HG02970 (cell line): Measurements from ENCODE around the gene GTF2E1.
"Not testable (repeated sequence)": the region's sequence is repeated elsewhere in the genome, so short reads cannot be mapped to it uniquely, and the experiment has no call there.

Experiments
- ATAC-seq: cut with Tn5 transposase; IDR thresholded peaks from one replicate; pipeline ENCODE4 v1.9.1; 2021; ENCODE audit warnings: mild to moderate bottlenecking, moderate library complexity, moderate number of reproducible peaks; ENCODE audit not compliant: unreplicated experiment, low FRiP score

GTF2E1 gene

DNA sequence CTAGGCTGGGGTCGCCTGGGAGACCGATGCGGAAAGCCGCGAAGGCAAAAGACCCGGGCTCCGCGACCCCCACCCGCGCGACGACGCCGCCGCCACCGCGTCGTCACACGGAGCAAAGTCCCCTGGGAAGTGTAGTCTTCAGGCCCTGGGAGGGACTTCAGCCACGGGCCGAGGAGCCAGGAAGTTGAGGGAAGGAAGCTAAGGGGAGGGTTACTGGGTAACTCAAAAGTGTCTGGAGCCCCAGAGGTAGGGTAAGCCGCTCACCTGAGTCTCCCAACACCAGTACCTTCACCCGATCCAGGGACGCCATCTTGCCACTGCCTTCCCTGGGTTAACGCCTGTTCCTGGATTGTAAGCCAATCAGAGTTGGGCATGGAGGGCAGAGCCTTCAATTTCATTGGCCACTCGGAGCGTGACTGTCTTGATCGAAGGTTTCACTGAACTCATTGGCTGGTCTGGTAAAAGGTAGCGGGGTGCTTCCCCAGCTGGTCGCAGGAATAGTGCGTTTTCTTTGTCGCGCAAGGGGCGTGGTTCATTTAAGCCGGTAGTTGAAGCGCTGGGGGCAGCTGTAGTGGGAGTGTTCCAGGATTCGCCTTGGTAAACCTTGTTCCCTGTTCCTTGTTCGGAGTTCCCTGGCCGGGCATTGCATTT, at the start of gene GTF2E1, which contains the start of gene RABL3:
TSS of gene GTF2E1 (plus strand) at position 547 of the 651 bp plus-strand sequence. CDS start 7,809 bp downstream, outside the sequence.
TSS of gene RABL3 (minus strand) at position 319 of the 651 bp plus-strand sequence. CDS start at position 310, 9 bp downstream.
- ATAC-seq, result peak; percentile 99

DNA sequence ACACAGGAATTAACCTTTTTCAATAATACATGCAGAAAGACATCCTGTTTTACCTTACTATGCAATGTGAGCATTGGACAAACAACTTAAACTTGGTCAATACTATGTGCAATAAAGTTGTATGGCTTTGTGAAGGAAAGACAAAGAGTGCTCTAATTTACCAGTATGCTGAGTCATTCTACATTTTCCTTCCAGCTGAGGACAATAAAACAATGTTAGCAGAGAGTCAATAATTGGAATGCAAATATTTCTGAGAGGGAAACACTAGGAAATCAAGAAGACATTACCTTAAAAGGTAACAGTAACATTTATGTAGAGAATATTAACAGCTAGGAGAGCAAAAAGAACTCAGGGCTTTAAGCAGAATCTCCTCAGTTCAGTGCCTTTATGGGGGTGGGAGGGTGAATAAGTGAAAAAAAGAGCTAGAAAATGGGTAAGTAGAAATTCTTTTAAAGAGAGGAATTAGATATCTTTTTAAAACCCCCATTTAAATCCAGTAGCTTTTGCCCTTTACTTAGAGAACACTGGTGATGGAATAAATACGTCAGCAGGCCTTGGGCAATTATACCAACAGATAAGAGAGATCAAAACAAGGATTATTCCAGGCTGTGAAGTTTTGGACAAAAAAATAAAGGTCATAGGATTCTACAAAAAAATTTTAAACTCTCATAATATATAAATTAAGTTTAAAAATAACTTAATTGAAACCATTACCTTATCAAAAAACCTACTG, 48.9 kb upstream of the GTF2E1 start:
- ATAC-seq, result no peak

DNA sequence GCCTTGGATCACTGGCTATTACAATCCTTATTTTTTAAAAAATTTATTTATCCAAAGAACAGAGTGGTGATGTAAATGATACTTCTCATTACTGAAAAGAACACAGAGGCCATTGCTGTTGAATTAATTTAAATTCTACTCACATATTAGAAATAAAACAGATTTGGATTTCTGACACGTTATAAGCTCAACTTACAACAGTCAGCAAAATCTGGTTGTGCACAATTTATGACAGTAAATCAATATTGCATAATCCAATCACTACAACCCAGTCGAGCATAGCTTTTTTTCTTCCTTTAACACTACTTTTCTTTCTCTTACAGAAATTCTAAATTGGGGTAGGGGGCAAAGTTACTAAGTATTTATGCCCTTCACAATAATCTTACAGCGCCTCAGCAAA, 43.2 kb upstream of the GTF2E1 start:
- ATAC-seq, result no peak

DNA sequence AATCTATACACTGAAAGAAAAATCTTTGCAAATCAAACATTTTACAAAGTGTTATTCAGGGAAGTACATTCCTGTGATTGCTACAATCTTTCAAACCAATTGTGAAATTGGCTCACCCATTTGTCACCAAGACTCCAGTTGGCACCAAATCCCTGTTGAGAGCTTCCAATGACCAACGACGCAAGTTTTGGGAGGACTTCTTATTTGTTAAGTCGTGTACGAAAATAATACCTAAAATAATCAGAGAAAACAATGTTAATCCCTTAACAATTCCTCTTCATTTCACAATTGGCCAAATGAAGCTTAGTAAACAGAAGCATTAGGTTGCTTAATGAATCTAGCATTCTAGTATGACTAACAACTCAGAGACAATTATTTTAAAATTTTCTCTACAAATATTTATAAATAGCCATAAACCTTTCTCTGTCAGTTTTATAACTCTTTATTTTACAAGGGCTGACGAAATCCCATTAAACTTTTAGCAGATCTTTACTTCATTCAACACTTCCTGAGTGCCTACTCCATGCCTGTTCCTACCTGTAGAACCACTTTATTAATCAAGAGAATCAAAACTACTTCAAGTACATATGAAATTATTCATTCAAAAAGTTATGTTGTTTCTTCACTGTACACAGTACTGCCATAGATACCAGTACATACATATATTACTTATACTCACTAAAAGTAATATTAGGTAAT, 36.5 kb upstream of the GTF2E1 start:
- ATAC-seq, result no peak

DNA sequence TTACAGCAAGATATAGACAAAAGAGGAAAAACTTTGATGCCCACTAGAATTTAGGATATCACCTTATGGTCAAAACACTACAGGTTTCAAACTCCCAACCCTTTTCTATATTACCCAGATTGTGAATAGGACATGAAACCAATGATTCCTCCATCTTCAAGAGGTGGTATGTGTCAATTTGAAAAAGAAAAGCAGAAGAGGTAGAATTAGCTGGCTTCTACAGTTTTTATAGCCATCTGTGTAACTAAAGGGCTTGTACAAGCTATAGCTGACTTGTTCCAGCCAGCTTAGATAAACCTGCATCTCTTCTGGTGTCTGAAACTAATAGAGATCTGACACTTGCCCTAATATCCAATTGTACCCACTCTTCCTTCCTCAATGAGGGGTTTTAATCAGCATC, 35.6 kb upstream of the GTF2E1 start:
- no peak for ATAC-seq

DNA sequence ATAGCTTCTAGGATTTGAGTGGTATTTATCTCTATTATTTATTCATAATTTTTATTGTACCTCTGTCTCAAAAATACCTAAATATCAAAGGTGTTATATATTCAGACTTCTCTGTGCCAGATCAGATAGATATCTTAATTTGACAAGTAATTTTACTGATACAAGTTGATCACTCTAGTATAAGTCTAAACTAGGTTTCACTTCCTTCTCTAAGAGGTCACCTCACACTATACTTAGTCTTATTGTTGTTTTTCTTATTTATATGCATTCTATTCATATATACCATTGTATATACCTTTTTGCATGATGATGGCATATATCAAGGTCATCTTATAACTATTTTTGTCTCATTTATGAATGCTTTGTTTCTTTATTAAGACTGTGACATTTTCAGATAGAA, 34.1 kb upstream of the GTF2E1 start:
- no peak for ATAC-seq

DNA sequence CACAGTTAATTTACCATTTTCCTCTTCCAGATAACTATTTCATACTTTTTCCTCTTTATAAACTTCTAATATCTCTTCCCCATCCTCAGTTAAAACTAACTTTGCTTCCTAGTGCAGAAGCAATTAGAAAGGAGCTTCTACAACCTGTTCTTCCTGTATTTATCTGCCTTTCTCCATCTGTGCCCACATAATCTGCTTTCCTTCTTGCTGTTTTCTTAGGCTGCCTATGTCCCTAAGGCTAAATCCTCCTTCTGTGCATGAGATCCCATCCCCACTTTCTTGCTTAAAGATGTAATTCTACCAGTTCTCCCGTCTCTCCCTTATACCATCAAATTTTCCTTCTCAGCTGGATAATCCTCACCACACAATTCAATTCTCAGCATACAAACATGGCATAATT, 32.2 kb upstream of the GTF2E1 start:
- no peak for ATAC-seq

DNA sequence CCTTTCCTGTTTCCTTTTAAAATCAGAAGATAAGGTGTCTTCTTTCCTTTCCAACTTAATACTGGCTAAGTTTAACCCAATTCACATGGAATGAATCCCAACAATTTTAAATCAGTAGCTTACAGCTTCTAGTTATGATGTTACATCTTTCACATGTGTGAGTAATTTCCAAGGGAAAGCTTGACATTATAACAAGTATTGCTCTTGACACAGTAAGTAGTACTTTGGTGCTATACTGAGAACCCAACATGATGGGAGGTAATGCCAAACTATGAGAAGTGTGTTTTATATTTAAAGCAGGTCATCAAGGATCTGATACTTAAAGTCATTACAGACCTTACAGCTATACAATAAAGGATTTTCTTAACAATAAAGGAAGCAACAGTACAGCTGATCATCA, 29.3 kb upstream of the GTF2E1 start:
- no peak for ATAC-seq

DNA sequence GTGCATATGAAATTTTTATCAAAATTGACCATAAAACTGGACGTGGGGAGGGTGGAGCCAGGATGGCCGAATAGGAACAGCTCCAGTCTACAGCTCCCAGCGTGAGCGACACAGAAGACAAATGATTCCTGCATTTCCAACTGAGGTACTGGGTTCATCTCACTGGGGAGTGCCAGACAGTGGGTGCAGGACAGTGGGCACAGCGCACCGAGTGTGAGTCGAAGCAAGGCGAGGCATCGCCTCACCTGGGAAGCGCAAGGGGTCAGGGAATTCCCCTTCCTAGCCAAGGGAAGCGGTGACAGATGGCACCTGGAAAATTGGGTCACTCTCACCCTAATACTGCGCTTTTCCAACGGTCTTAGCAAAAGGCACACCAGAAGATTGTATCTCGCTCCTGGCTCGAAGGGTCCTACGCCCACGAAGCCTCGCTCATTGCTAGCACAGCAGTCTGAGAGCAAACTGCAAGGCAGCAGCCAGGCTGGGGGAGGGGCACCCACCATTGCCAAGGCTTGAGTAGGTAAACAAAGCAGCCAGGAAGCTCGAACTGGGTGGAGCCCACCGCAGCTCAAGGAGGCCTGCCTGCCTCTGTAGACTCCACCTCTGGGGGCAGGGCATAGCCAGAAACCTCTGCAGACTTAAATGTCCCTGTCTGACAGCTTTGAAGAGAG, 23.2 kb upstream of the GTF2E1 start:
- not testable (repeated sequence) for ATAC-seq

DNA sequence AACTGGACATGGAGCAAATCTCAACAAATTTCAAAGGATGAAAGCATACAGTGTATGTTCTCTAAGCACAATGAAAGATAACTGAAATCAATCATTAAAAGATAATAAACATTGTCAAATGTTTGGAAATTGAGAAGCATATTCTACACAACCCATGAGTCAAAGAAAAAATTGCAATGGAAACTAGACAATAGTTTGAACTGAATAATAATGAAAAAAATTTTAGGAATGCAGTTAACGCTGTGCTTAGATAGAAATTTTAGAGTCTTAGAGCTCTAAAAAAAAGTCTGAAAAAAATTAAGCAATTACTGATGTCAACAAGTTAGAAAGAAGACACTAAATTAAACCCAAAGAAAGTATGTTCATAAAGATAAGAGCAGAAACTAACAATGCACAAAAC, 15.8 kb upstream of the GTF2E1 start:
- ATAC-seq, result no peak

DNA sequence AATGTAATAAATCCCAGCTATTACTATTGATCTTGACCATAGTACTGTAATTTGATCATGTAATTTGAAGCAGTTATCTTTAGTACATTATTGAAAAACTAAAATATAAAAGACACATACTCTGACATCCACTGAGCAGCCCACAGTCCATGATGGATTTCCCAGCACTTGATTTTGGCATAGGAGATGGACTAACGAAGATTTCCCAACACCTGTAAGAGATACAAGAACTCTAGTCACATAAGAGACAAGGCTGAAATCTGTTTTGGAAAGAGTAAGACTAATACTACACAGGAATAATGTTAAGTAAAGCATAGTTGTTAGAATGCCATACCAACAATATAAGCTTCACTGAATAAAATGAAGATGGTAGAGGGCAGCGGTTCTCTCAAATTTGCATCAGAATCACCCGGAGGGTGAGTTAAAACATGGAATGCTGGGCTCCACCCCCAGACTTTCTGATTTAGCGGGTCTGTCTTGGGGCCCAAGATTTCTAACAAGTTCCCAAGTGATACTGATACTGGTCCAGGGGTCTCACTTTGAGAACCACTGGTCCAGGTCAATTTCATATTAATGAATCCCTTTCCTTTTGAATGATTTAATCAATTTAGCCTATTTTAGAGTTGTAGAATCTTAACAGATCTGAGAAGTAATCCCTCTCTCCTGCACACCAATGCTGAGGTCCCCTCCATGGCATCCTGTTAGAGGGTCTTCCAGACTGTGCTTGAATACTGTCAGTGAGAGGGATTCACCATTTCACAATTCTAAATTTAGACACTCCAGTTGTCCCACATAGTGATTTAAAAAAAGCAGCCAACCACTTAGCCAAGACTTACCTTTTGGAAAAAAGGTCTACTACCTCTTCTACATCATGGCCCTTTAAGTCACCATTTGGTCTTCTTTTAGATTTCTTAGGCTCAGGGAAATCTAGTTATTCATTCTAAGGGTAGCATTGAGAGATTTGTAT, 11.7 kb upstream of the GTF2E1 start:
- ATAC-seq, result no peak

DNA sequence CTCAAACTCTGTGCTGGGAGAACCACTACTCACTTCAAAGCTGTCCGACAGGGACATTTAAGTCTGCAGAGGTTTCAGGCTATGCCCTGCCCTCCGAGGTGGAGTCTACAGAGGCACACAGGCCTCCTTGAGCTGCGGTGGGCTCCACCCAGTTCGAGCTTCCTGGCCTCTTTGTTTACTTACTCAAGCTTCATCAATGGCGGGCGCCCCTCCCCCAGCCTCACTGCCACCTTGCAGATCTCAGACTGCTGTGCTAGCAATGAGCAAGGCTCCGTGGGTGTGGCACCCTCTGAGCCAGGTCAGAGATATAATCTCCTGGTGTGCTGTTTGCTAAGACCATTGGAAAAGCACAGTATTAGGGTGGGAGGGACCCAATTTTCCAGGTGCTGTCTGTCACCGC, 4.5 kb upstream of the GTF2E1 start:
- ATAC-seq, result not testable (repeated sequence)

DNA sequence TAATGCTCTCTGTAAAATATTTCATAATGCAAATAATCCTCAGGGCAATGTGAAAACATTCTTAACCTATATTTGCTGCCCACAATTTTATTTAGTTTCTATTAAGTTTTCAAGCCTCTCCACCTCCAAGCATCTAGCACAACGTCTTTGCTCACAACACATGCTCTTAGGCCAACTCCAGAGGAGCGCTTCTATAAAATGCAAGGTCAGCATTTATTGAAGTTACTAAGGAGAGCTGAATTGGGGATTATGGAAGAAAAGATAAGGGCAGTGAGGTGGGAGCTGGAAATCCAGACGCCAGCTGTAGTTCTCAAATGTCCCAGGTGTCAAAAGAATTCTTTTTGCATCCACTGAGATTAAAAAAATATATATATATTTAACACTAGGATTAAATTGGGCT, 1.2 kb upstream of the GTF2E1 start:
- ATAC-seq, result no peak

DNA sequence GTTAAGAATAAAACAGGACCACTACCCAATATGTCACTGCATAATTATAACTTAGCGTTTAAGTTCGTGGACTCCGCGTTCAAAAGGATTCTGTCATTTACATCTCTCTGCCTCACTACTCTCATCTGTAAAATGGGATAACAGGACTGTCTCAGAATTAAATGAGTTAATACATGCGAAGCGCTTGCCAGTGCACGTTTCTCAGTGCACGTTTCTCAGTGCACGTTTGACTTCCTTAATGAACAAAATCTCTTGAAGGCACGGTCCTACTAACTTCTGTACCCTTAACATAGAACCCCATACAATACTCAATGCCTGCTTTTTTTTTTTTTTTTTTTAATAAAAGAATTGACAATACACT, 727 bp upstream of the GTF2E1 start:
- no peak for ATAC-seq

DNA sequence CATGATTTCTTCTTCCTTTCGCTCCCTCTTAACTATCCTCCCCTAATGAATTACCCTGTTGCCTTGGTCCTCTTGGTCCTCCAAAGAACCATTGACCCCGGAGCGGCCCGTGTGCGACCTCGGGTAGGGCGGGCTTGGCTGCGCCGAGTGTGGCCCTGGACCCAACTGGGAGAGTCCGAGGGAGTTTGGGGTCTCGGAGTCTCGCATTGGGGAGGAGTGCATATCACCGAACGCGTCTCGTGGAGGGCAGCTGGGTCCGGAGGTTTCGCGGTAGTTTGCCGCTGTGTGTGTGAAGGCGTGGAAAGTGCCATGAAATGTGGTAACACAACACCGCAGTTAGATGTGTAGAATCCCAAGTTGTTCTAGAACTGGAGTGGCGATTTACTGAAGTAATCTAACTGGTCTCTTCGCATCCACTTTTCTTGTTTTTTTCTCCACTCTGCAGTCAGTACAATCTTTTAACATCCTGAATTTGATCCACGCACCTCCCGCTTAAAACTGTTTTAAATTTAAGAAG, 363 bp downstream of the GTF2E1 start:
- peak; percentile 21 for ATAC-seq

DNA sequence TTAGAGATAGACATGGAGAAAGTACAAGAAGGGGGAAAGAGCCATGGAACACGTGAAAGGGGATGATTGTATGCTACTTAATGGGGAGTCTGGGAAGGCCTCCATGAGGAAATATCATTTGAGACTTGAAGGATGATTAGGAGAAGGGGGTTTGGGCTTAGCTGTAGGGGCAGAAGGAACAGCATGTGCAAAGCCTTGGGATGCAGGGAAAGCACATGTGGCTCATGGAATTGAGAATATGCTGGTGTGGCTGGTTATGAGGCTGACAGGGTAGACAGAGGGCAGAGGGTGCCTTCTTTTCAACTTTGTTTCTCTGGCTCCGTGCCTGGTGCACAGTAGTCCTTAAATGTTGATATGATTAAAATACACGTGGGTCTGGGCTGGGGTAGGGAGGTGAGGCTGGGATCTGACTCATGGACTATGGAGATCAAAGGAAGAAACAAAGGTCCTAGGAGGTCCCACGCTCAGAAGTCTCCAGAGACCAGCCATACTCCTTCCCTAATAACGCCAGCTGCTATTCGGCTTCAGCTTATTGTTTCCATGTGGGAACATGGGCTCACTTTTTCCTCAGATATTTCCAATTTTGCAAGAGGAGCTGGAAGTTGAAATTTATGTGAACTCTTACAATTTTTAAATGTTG, 1.1 kb downstream of the GTF2E1 start:
- no peak for ATAC-seq

DNA sequence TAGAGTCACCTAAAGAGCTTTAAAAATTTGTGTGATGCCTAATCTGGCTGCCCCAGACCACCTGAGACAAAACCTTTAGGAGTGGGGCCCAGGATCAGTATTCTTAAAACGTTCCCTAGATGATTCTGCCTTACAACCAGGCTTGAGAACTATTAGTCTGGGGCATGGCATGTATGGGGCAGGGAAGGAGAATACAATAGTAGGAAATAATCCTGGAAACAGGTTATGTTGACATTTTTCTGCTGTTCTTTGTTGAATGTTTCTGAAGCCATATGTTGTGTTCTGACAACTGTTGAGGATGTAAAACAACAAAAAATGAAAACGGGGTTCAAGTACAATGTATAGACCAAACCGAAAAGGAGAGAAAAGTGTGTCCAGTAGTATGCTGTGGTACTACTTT, 2.9 kb downstream of the GTF2E1 start:
- ATAC-seq, result no peak

DNA sequence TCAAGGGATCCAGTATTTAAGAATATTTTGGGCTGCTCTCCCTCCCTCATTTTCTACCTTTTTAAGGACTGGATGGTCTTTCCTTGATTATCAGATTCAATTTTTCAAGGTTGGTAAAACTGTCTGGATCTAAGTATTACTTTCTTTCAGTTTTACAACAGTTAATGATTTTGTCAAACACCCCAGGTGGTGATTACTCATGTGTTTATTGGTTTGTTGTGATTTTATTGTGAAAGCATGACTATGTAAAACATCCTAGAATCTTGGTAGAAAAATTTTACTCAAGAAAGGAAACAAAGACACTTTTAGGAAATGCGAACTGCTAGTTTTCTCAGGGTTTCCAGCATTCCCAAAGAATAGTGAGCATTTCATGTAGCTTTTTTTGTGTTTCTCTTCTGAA, 7.3 kb downstream of the GTF2E1 start:
- ATAC-seq, result no peak

DNA sequence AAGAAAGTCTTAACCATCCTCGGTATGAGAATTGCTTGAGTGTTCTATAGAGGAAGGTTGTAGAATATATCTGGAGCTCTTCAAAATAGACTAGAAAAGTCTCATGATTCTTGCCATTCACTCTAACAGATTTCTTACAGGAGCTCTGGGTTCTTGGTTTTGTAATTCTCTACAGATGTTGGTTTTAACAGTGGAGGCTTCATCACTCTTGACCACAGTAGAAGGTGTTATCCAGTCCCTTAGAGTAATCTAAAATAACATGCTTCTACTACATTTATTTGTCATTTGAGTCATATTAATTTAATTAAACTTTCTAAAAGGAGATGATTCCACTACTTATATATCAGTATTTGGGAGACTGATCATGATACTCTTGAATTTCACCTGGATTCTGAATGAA, 9.7 kb downstream of the GTF2E1 start:
- no peak for ATAC-seq
